ENCODE results near the gene UVSSA.

- no peak for TF ChIP-seq EZH2phosphoT487 (IDR thresholded peaks at IDR 0.05; ENCODE audit: low read length)
- TF ChIP-seq, protein P1, sequence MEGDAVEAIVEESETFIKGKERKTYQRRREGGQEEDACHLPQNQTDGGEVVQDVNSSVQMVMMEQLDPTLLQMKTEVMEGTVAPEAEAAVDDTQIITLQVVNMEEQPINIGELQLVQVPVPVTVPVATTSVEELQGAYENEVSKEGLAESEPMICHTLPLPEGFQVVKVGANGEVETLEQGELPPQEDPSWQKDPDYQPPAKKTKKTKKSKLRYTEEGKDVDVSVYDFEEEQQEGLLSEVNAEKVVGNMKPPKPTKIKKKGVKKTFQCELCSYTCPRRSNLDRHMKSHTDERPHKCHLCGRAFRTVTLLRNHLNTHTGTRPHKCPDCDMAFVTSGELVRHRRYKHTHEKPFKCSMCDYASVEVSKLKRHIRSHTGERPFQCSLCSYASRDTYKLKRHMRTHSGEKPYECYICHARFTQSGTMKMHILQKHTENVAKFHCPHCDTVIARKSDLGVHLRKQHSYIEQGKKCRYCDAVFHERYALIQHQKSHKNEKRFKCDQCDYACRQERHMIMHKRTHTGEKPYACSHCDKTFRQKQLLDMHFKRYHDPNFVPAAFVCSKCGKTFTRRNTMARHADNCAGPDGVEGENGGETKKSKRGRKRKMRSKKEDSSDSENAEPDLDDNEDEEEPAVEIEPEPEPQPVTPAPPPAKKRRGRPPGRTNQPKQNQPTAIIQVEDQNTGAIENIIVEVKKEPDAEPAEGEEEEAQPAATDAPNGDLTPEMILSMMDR (IDR thresholded peaks at IDR 0.05; ENCODE audit: low read length) = no peak
Measured at GRCh38 chr4:1400831-1401408, 53.9 kb downstream of the UVSSA start.

Measured in MM.1S (cell line).